IMR-90 (cell line): ENCODE data around the gene MADD. TPM values are rescaled to one million over a fixed set of nuclear protein-coding genes. Genes with fewer than 3 reads are reported as not detected.

ENCODE experiments used
- ATAC-seq: fragments of 200-7000 bp; cut with Tn5 transposase; 2 replicates; pipeline ENCODE4 v1.9.1; 2020; ENCODE audit warnings: low read depth, mild to moderate bottlenecking, moderate library complexity
- BruUV-seq: library from RNA; stranded (reverse); fragments of 400-500 nt; replicated peaks from 2 replicates; lab custom pipeline; 2021; lab: Mats Ljungman, UMichigan
- CTCF ChIA-PET: fragments of 300-600 bp; formaldehyde crosslinking; extraction: SDS; loops from one replicate; lab custom pipeline; 2021; ENCODE audit warnings: antibody characterized with exemption; lab: Yijun Ruan, JAX
- POLR2A ChIA-PET: fragments of 300-600 bp; sonication (Branson Sonifier 250); formaldehyde crosslinking; loops from one replicate; lab custom pipeline; 2022; ENCODE audit warnings: antibody characterized with exemption; ENCODE audit not compliant: unreplicated experiment; lab: Charles Lee
- DNase-seq: peaks from one replicate; pipeline ENCODE4 v3.0.0; 2013
- H2AFZ ChIP-seq: replicated peaks from 2 replicates; pipeline ENCODE3; 2013; ENCODE audit warnings: low read length, mild to moderate bottlenecking; ENCODE audit not compliant: poor library complexity
- H2AK5ac ChIP-seq: 2 replicates; pipeline ENCODE4 v1.6.1; 2013; ENCODE audit warnings: low read depth, low read length, inconsistent platforms
- H2AK9ac ChIP-seq: replicated peaks from 2 replicates; pipeline ENCODE3; 2013; ENCODE audit warnings: mild to moderate bottlenecking, low read depth, low read length, moderate library complexity; ENCODE audit not compliant: poor library complexity
- H2BK120ac ChIP-seq: 2 replicates; pipeline ENCODE4 v1.6.1; 2013; ENCODE audit warnings: low read depth, low read length, inconsistent platforms
- H2BK15ac ChIP-seq: 3 replicates; pipeline ENCODE4 v1.6.1; 2013; ENCODE audit warnings: low read depth, low read length, inconsistent platforms
- H2BK20ac ChIP-seq: 2 replicates; pipeline ENCODE4 v1.6.1; 2013; ENCODE audit warnings: low read depth, mild to moderate bottlenecking, inconsistent platforms, low read length, moderate library complexity
- H2BK5ac ChIP-seq: 2 replicates; pipeline ENCODE4 v1.6.1; 2013; ENCODE audit warnings: mild to moderate bottlenecking, low read depth, low read length, inconsistent platforms; ENCODE audit not compliant: poor library complexity, severe bottlenecking
- H3K14ac ChIP-seq: replicated peaks from 2 replicates; pipeline ENCODE4 v1.6.1; 2013; ENCODE audit warnings: low read depth, low read length, inconsistent platforms
- H3K18ac ChIP-seq: 2 replicates; pipeline ENCODE4 v1.6.1; 2013; ENCODE audit warnings: low read depth, low read length, control low read depth
- H3K23ac ChIP-seq: 2 replicates; pipeline ENCODE4 v1.6.1; 2013; ENCODE audit warnings: low read depth, low read length, inconsistent platforms
- H3K27ac ChIP-seq: 2 replicates; pipeline ENCODE4 v1.5.1; 2013; ENCODE audit warnings: mild to moderate bottlenecking, control low read depth, low read length; ENCODE audit not compliant: insufficient read depth
- H3K27me3 ChIP-seq: 2 replicates; pipeline ENCODE4 v1.6.1; 2013; ENCODE audit warnings: low read length; ENCODE audit not compliant: control insufficient read depth, insufficient read depth
- H3K36me3 ChIP-seq: 2 replicates; pipeline ENCODE4 v1.6.1; 2013; ENCODE audit warnings: low read length, mixed read lengths; ENCODE audit not compliant: control insufficient read depth, insufficient read depth
- H3K4ac ChIP-seq: 2 replicates; pipeline ENCODE4 v1.6.1; 2013; ENCODE audit warnings: low read depth, low read length, inconsistent platforms
- H3K4me1 ChIP-seq: 2 replicates; pipeline ENCODE4 v1.6.1; 2013; ENCODE audit warnings: low read length, mixed read lengths; ENCODE audit not compliant: control insufficient read depth, insufficient read depth
- H3K4me2 ChIP-seq: 2 replicates; pipeline ENCODE4 v1.6.1; 2013; ENCODE audit warnings: low read depth, mild to moderate bottlenecking, control low read depth, low read length, moderate library complexity
- H3K4me3 ChIP-seq: 2 replicates; pipeline ENCODE4 v1.5.1; 2013; ENCODE audit warnings: low read depth, mild to moderate bottlenecking, control low read depth, low read length, moderate library complexity; ENCODE audit not compliant: insufficient read depth
- H3K56ac ChIP-seq: 2 replicates; pipeline ENCODE4 v1.6.1; 2013; ENCODE audit warnings: low read length, inconsistent platforms; ENCODE audit not compliant: insufficient read depth; ENCODE audit errors: extremely low read depth
- H3K79me1 ChIP-seq, 2 experiments: 2 replicates each; pipeline ENCODE4 v1.6.1; 2013; ENCODE audit warnings: low read length in 2 of 2, inconsistent platforms in 1 of 2, low read depth in 1 of 2
- H3K9ac ChIP-seq: 2 replicates; pipeline ENCODE4 v1.6.1; 2013; ENCODE audit warnings: low read depth, low read length, control low read depth
- H3K9me1 ChIP-seq: 2 replicates; pipeline ENCODE4 v1.6.1; 2013; ENCODE audit warnings: low read length, inconsistent platforms; ENCODE audit not compliant: insufficient read depth
- H3K9me3 ChIP-seq: 2 replicates; pipeline ENCODE4 v1.6.1; 2013; ENCODE audit warnings: low read length; ENCODE audit not compliant: control insufficient read depth, insufficient read depth
- H4K20me1 ChIP-seq: 2 replicates; pipeline ENCODE4 v1.6.1; 2013; ENCODE audit warnings: low read length, inconsistent platforms; ENCODE audit not compliant: insufficient read depth
- H4K5ac ChIP-seq: 2 replicates; pipeline ENCODE4 v1.6.1; 2013; ENCODE audit warnings: mild to moderate bottlenecking, low read depth, low read length, control low read depth
- H4K8ac ChIP-seq, 2 experiments: 2 replicates each; pipeline ENCODE4 v1.6.1; 2013; ENCODE audit warnings: low read depth in 2 of 2, low read length in 2 of 2, control low read depth in 1 of 2, inconsistent platforms in 1 of 2
- H4K91ac ChIP-seq: 2 replicates; pipeline ENCODE4 v1.6.1; 2013; ENCODE audit warnings: low read depth, low read length, inconsistent platforms; ENCODE audit not compliant: insufficient read depth
- BHLHE40 ChIP-seq: fragments of 150-350 bp; IDR thresholded peaks from 2 replicates; pipeline ENCODE4 v1.6.1; 2016; ENCODE audit warnings: mild to moderate bottlenecking, low read depth, low read length
- CEBPB ChIP-seq: IDR thresholded peaks from 2 replicates; pipeline ENCODE4 v1.6.1; 2012; ENCODE audit warnings: low read depth, low read length, improper control_type of control experiment
- CHD1 ChIP-seq: IDR thresholded peaks from 2 replicates; pipeline ENCODE4 v1.6.1; 2012; ENCODE audit warnings: low read depth, low read length, improper control_type of control experiment
- ELK1 ChIP-seq: fragments of 150-350 bp; IDR thresholded peaks from 2 replicates; pipeline ENCODE4 v1.6.1; 2016; ENCODE audit warnings: low read depth, mild to moderate bottlenecking, low read length, moderate library complexity, borderline replicate concordance
- MAFK ChIP-seq: IDR thresholded peaks from 2 replicates; pipeline ENCODE4 v1.6.1; 2012; ENCODE audit warnings: low read depth, low read length, improper control_type of control experiment
- NFE2L2 ChIP-seq: fragments of 150-350 bp; IDR thresholded peaks from 2 replicates; pipeline ENCODE4 v1.6.1; 2016; ENCODE audit warnings: low read depth, mild to moderate bottlenecking, low read length
- POLR2A ChIP-seq: IDR thresholded peaks from 2 replicates; pipeline ENCODE4 v1.6.1; 2012; ENCODE audit warnings: mild to moderate bottlenecking, low read depth, low read length
- RAD21 ChIP-seq: IDR thresholded peaks from 2 replicates; pipeline ENCODE4 v1.6.1; 2012; ENCODE audit warnings: low read length, improper control_type of control experiment
- RFX5 ChIP-seq: IDR thresholded peaks from 2 replicates; pipeline ENCODE4 v1.8.0; 2012; ENCODE audit warnings: low read depth, mild to moderate bottlenecking, low read length, moderate library complexity
- SMC3 ChIP-seq: fragments of 150-350 bp; IDR thresholded peaks from 2 replicates; pipeline ENCODE4 v1.6.1; 2016; ENCODE audit warnings: low read depth, mild to moderate bottlenecking, antibody characterized with exemption, low read length, moderate library complexity
- USF2 ChIP-seq: fragments of 150-350 bp; IDR thresholded peaks from 2 replicates; pipeline ENCODE4 v1.6.1; 2017; ENCODE audit warnings: mild to moderate bottlenecking, antibody characterized with exemption, low read length, low read depth
- whole genome bisulfite sequencing, 2 experiments: methylation state at CpG; one replicate each; pipeline versions ENCODE4 v1.1.5 to v1.1.7; 2013; ENCODE audit warnings: missing lambda C conversion rate in 2 of 2; ENCODE audit not compliant: insufficient read length in 1 of 2; ENCODE audit errors: extremely low coverage in 2 of 2; 5-methylcytosine and 5-hydroxymethylcytosine counted together
- dilution Hi-C: fragments of 300-500 bp; cut with HindIII; formaldehyde crosslinking; loops from one replicate; pipeline ENCODE4 v1.14.3; 2018; ENCODE audit warnings: low sequenced_read_pairs; ENCODE audit not compliant: unreplicated experiment
- in situ Hi-C: fragments of 300-500 bp; cut with MboI; formaldehyde crosslinking; loops from 3 replicates; pipeline ENCODE4 v1.14.3; 2019; ENCODE audit warnings: low sequenced_read_pairs, inconsistent platforms, mixed read lengths
- intact Hi-C: fragments of 100-400 bp; cut with micrococcal nuclease; formaldehyde crosslinking; loops from 2 replicates; pipeline ENCODE4 v1.10.0; 2022
- polyA plus RNA-seq, 3 experiments: library from polyadenylated mRNA; depleted of rRNA; stranded (reverse); fragments of >200 nt; gene quantifications; 2 replicates each; pipeline ENCODE4 v1.2.3, GENCODE V29; 2012; ENCODE audit warnings: low replicate concordance in 1 of 3
- total RNA-seq: library from RNA; depleted of rRNA; stranded (reverse); fragments of >200 nt; gene quantifications from 2 replicates; pipeline ENCODE4 v1.2.3, GENCODE V29; 2012

MADD gene
- total and polyA plus RNA-seq, 2 of the 4 experiments (the other 2 are of a cell fraction): 13.3 to 16.4 TPM

DNA sequence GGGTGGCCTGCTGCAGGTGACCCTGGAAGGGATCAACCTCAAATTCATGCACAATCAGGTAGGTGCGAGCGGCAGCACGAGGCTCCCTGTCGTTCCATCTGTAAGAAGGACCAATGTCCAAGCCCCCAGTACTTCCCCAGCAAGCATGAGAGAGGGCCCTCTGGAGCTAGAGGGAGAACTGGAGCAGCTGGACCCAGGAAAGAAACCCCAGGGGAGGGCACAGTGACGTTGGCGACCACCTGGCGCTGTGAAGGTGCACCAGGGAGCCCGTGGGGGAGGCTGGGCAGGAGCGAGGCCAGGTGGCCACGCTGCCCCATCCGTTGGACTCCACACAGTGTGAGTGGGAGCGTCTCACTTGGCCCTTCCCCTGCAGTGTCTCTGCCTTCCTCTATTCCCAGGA lies 54.6 kb downstream of the MADD start:
- no peak overlapping the region for H4K91ac ChIP-seq
- H3K79me1 ChIP-seq: no peaks in the 10 kb centered on the region
- H3K23ac ChIP-seq: no peak overlapping the region
- intact Hi-C loops (no loop called here), dilution Hi-C loops (no loop called here), in situ Hi-C loops (no loop called here)
- no peak overlapping the region for H3K4me2 ChIP-seq
- H2AFZ ChIP-seq: no peak overlapping the region
- no peak overlapping the region for H4K5ac ChIP-seq
- no peak overlapping the region for H2BK15ac ChIP-seq
- H2BK5ac ChIP-seq: no peak overlapping the region
- BruUV-seq: no TSS peak
- H3K9ac ChIP-seq: no peak overlapping the region
- H3K36me3 ChIP-seq: peaks cover 43% of the 10 kb centered on the region
- H2AK5ac ChIP-seq: no peak overlapping the region
- H2BK120ac ChIP-seq: no peak overlapping the region
- 0 out of 2 replicates have a peak, but pooled peaks cover 3% of the 10 kb centered on the region for H3K9me1 ChIP-seq
- H2AK9ac ChIP-seq: no peak overlapping the region
- H2BK20ac ChIP-seq: no peak overlapping the region
- H3K4ac ChIP-seq: no peak overlapping the region
- H4K20me1 ChIP-seq: no peaks in the 10 kb centered on the region
- WGBS, 2 experiments: 87% methylated on average over 6 of the region's 12 CpGs; no CpG with 5 or more reads in 1 of the 2 experiments
- no peak overlapping the region for H3K14ac ChIP-seq
- TF ChIP-seq MAFK: no peak
- no peak for TF ChIP-seq RFX5
- TF ChIP-seq POLR2A: no peak
- no peak for TF ChIP-seq CEBPB
- TF ChIP-seq RAD21: no peak
- TF ChIP-seq BHLHE40: no peak
- no peak for TF ChIP-seq NFE2L2
- TF ChIP-seq SMC3: no peak
- no peak for TF ChIP-seq ELK1
- no peak for TF ChIP-seq USF2
- no peak for TF ChIP-seq CHD1
- DNase-seq: no peak
- CTCF ChIA-PET: no interaction called here
- H3K4me3 ChIP-seq: no peak overlapping the region
- no peak overlapping the region for H4K8ac ChIP-seq
- no peak overlapping the region for H3K56ac ChIP-seq
- no peaks in the 10 kb centered on the region for H3K27me3 ChIP-seq
- H3K27ac ChIP-seq: no peak overlapping the region
- H3K4me1 ChIP-seq: no peaks in the 10 kb centered on the region
- no peaks in the 10 kb centered on the region for H3K9me3 ChIP-seq
- POLR2A ChIA-PET: no interaction called here
- H3K18ac ChIP-seq: no peak overlapping the region
- no peak for ATAC-seq
